ENCODE results near the gene KIF1A.
"Not testable (repeated sequence)": the region's sequence is repeated elsewhere in the genome, so short reads cannot be mapped to it uniquely, and the experiment has no call there.

Gene KIF1A

DNA sequence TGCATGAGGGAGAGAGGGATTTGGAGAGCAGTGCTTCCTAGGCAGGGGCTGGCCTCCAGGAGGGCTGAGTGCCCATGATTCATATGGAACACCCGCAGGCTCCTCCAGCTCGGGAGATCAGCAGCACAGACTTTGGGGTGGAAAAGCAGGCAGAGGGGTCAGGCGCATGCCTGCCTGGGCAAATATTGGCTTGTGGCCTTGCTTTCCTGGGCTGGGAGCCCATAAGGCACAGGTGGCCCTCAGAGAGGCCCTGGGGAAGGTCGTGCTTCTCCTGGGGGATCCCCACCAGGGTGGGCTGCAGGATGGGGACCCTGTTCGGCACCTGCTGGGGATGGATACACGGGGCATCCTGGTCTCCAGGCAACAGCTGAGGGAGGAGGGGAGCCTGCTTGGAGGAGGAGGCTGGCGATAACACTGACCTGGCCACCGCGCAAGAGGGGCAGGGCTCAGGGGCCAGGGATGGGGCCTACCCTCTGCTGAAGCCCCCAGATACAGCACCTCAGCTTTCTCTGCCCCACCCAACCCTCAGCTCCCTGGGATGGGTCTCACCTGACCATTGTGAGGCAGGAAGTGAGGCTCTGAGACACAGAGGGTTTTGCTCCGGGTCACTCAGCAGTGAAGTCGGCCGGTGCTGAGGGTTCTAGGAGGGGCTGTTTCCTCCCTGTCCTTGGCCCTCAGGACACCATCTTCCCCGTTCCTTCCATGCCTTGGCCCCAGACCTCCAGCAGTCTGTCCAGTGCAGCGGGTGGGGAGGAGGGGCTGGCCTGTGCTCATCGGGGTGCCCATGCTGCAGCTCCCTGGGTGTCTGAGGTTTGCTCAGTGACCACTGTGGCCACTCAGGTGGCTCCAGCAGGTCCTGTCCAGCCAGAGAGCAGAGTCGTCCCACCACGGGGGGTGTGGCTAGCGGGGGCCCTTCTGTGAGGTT lies 116.3 kb downstream of the KIF1A start:
- DNase-seq (ENCODE audit: low read depth, low spot score), result no peak

DNA sequence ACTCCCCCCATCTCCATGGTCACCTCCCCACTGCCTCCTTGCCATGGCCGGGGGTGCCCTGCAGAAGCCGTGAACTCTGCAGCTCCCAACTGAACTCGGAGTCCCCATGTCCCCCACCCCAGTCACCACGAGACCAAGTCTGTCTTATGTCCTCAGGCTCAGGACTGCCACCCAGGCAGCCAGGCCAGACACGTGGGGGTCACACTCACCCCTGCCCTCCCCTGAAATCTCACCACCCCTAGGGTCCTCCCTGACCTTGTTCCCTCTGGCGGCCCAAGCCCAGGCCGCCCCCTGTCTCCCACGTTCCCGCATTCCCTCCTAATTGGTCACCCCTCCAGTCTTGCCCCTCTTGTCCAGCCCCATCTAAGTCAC lies 117.4 kb downstream of the KIF1A start:
- no peak for DNase-seq (ENCODE audit: low read depth, low spot score)

DNA sequence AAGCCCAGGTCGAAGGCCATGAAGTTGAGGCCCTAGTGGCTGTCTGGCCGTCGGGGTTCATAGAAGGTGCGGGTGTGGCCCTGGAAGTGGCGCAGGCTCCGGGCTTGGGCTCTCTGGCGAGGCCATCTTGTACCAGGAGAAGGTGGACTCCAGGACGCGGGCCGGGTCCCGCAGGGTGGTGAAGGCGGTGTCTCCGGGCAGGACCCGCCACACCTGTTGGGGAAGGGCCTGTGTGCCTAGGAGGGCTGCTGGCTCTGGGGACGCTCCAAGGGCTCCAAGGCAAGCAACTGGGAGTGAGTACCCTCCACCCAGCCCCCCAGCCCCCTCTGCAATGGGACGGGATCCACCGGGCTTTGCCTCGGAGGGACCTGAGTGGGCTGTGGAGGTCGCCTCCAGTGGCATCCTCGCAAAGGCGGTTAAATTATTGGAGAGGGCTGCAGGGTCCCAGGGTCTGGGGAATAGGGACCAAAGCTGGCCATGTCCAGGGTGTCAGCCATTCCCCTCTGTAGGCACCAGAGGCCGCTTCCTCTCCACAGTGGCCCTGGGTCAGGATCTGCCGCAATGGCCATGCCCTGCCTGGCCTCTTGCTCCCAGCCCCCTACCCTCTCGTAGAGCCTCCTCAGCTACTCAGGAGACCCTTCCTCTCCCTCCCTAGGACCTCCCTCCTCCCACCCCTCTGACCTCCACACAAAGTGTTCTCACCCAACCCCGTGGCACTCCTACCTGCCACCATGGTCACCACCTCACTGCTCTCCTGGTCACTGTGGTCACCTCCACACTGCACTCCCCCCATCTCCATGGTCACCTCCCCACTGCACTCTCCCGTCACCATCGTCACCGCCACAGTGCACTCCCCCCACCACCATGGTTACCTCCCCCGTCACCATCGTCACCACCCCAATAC lies 118.0 kb downstream of the KIF1A start:
- no peak for DNase-seq (ENCODE audit: low read depth, low spot score)

DNA sequence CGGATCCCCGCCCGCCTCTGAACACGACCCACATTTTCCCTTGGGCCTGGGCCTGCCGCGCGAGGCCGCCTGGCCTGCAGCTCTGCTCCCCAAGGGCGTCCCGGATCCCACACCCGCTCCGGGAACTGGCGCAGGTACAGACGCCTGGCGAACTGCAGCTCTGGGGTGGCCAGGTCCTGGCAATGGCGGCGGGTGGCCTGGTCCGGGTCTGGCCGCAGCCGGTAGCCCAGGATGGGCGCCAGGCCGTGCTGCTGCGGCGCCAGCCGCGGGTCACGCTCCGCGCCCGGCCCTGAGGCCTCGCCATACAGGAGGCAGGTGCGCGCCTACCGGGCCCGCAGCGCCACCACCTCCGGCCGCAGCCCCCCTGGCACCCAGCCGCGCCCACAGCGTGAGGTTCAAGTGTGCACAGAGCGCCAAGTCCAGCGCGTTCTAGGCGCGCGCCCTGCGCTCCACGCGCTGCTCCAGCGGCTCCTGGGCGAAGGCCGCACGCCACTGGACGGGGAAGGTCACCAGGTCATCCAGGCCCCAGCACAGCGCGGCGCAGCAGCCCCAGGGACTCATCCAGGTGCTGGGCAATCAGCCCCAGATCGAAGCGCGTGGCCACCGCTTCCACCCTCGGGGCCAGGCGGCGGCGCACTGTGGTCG lies 118.8 kb downstream of the KIF1A start:
- DNase-seq (ENCODE audit: low read depth, low spot score), result no peak

DNA sequence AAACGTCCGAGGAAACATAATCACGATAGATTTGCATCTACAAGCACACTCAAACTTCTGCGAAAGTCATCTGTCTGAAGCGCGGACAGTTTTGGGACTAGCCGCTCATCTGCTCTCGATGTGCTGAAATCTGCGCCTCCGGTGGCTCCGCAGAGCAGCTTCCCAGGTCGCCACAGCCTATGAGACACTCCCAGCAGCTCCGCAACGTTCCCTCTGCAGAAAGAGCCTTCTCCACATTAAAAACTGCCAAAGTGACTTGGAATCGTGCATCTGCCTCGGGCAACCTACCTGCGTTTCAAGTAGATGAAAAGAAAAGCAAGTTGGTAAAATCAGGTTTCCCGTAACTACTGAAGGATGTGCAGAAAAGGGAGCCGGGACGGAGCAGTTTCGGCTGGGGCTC lies 119.4 kb downstream of the KIF1A start:
- not testable (repeated sequence) for DNase-seq (ENCODE audit: low read depth, low spot score)

DNA sequence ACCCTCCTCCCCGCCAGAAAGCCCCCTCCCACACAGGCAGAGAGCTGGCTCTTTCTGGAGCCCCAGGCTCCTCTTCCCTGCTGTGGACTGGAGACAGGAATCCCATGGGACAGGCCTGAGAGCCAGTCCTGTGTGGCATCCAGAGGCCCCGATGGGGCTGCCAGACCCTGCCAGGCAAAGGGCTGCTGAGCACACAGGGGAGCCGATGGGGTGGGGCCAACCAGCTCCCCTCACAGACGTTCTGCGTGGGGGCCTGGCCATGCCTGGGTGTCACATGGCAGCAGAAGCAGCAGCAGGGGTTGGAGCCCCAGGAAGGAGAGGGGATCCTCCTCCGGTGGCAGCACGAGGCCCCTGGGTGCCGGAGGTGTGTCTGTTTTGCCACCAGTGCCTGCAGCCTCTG lies 120.2 kb downstream of the KIF1A start:
- DNase-seq (ENCODE audit: low read depth, low spot score), result not testable (repeated sequence)

DNA sequence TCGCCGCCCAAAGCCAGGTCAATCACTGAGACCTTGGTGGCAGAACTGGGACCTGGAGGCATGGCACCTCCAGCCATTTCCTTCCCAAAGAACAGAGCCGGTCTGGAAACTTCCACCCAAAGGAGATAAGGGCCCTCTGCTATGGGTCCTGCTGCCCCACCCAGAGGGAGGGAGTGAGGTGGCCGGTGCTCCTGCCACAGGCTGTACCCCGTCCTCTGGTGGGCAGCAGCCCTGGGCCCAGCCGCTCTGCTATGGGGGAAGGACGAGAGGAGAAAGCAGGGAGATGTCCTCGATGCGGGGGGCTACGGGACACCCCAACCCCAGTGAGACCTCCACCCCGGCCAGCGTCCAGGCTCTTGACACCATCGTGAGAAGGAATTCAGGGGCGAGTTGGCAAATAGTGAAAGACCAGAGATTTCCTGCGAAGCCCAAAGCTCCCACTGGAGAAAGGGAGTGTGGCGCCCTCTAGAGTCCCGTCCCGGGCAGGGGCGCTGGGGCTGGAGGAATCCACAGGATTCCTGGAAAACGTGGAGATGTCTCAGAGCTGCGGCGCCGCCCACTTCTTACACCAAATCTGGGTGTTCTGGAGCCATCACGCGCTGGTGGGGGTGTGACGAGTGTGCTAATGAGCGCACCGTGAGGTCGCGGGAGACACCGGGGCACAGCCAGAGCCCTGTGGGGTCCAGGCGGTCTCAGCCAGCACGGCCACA lies 121.0 kb downstream of the KIF1A start:
- not testable (repeated sequence) for DNase-seq (ENCODE audit: low read depth, low spot score)

DNA sequence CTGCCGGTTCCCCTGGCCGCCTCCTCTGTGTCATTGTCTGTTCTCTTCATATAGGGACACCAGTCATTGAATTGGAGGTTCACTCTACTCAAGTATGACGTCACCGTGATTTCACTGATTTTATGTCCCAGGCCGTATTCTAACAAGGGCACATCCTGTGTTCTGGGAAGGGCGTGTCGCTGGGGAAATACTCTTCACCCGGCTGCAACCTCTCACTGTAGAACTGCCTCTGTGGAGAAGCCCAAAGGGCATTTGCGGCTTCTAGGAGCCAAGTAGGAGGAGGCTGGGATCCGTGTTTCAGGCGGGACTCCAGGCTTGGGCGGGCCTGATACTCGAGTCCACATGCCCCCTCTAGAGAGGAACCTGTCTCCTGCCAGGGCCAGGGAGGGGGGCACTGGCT lies 123.5 kb downstream of the KIF1A start:
- not testable (repeated sequence) for DNase-seq (ENCODE audit: low read depth, low spot score)

DNA sequence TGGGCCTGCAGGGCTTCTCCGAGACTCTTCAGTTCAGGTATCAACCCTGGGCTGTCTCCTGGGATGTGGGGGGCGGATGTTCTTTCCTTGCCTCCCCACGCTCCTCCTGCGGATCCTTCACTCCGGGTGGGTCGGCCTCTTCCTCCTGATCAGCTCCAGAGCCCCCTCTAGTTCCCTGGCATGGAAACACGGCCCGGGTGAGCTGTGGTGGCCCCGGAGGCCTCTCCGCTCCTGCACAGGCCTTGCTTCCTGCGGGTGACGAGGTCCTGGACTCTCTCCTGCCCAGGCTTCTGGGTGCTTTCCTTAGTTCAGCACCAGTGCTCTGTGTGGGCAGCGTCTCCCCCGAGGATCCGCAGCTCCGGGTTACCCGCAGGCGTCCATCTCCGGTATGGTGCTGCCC lies 124.4 kb downstream of the KIF1A start:
- not testable (repeated sequence) for DNase-seq (ENCODE audit: low read depth, low spot score)

DNA sequence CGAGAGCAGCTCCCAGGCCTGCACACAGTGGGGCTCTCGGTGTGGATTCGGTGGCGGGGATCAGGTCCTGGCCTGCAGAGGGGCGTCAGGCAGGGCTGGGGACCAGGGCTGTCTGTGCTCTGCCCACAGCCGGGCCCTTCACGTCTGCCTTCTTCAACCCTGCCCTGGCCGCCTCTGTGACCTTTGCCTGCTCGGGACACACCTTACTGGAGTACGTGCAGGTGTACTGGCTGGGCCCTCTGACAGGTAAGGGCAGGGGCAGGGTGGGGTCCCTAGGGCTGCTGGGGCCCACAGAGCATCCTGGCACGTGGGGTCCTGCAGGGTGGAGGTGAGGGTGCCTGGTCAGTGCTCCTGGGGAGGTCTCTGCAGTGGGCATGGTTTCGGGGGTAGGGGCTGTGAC lies 125.7 kb downstream of the KIF1A start:
- not testable (repeated sequence) for DNase-seq (ENCODE audit: low read depth, low spot score)

DNA sequence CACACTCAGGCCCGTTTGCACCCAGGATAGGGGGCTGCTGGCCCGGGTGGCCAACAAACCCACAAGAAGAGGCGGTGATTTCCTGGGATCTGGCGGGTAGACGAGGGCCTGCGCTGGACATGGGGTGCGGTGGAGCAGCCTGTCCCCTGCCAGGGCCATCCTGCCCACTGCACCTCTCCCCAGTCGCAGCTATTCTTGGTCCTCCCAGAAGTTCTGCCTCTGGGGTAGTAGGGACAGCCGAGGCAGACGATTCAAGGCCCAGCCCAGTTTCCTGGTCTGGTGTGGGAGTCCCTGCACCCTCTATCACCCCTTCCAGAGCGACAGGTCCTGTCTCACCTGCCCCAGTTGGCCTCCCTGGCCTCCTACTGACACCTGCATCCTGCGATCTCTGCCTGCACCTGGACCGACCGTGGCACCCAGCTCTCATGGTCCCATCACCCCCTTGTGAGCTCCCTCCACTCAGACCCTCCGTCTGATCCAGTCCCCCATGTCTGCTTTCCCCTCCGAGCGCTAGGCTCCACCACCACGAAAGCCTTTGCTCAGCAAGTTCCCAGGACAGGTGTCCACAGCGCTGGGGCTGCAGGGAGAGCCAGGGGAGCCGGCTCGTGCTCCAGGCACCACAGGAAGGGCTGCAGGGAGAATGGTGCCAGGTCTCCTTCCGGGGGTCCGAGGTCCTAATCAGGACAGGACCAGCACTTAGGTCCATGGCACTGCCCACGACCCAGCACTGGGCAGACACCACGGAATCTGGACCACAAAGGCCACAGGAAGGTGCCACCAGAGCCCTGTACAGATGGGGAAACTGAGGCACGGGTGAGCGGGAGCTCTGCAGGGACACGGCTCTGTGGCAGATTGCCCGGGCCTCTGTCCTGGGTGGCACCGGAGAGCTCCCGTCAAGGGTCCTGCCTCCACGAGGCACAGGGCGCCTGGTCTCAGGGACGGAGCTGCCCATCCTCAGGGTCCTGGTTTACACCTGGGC lies 127.1 kb downstream of the KIF1A start:
- DNase-seq (ENCODE audit: low read depth, low spot score), result not testable (repeated sequence)

DNA sequence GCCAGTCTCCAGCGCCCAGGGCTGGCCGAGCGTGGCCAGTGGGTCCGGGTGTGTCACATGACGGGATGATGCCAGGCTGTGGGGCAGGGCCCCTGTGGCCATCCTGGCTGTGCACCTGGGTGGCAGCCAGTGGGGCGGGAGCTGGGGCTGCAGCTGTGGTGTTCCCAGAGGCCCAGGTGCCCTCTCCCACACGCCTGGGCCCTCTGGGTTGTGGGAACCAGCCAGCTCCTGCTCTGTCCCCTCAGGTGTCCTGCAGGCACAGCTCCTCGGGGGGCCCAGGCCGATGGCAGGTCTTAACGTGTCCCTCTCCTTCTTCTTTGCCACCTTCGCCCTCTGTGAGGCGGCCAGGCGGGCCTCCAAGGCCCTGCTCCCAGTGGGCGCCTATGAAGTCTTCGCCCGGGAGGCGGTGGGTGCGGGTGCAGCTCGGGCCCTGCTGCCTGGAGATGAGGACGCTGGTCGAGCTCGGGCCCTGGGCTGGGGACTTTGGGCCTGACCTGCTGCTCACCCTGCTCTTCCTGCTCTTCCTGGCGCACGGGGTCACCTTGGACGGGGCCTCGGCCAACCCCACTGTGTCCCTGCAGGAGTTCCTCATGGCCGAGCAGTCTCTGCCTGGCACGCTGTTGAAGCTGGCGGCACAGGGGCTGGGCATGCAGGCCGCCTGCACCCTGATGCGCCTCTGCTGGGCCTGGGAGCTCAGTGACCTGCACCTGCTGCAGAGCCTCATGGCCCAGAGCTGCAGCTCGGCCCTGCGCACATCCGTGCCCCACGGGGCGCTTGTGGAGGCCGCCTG lies 128.2 kb downstream of the KIF1A start, which contains the start of gene AQP12A:
AQP12A (plus strand) TSS at position 236 of the 790 bp plus-strand sequence; CDS start at position 284, 48 bp downstream.
- not testable (repeated sequence) for DNase-seq (ENCODE audit: low read depth, low spot score)

DNA sequence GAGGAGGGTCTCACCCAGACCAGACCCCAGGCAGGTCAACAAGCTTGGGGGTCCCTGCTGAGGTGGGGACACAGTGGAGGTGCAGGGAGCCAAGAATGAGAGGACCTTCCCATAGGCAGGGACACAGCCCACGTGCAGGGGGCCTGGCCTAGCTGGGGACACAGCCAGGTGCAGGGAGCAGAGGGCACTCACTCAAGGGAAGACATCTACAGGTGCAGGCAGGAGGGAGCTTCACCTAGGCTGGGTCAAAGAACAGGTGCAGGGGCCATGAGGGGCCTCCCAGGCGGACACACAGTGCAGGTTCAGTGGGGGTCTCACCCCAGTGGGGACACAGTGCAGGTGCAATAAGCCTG lies 129.0 kb downstream of the KIF1A start:
- DNase-seq (ENCODE audit: low read depth, low spot score), result not testable (repeated sequence)

DNA sequence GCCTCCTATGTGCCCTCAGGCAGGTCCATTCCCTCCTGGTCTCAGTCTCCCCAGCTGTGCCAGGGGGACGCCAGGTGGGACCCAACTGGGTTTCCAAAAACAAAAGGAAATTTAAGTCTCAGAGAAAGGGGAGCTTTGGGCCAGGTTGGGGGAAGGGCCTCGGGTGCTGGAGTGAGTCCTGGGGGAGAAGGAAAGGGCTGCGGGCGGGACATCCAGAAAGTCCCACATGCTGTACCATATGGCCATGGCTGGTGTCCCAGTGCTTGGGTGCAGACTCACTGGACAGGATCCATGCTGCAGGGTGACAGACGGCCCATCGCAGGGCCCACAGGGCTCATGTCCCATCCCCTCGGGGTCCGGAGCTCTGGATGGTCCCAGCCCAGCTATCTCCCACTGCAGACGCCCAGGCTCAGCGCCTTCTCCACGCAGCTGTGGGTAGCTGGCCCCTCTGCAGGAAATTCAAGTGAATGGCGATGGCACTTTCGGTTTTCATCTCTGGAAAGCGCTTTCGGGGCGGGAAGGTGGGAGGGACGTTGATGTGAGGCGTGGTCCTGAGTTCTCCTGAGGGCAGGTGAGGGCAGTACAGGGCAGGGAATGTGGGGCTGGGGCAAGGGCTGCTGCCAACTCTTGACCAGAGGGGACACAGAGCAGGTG lies 129.5 kb downstream of the KIF1A start:
- not testable (repeated sequence) for DNase-seq (ENCODE audit: low read depth, low spot score)

DNA sequence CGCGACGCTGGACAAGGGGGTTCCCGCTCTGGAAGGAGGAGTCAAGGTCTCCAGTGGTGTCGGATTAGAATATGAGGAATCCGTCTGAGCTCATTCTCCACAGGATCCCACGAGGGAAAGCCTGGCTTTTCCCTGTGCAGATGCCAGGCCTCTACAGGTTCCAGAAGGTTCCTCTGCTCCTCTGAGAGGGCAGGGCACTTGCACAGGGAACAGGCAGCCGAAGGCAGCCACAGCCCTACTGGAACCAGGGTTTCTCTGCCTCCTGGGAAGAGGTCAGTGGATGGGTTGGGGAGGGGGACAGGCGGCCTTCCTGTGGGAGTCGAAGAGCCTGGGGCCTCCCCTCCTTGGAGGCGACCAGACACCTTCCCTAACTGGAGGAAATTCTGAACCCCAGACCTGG lies 130.0 kb downstream of the KIF1A start:
- DNase-seq (ENCODE audit: low read depth, low spot score), result no peak

DNA sequence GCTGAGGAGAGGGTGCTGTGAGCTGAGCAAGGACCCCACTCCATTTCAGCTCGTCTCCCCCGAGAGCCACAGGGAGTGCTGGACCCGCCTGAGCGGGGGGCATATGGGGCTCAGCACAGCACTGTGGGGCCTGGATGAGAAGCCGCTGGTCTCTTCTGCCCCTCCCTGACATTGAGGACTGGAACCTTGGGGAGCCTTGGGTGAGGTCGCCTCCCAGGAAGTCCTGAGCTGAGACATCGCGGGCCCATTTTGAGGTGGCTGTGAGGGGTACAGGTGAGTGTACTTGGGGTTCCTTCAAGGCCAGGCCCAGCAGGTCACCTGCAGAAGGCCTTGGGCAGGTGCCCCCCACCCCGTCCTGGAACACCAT lies 131.5 kb downstream of the KIF1A start:
- DNase-seq (ENCODE audit: low read depth, low spot score), result no peak

DNA sequence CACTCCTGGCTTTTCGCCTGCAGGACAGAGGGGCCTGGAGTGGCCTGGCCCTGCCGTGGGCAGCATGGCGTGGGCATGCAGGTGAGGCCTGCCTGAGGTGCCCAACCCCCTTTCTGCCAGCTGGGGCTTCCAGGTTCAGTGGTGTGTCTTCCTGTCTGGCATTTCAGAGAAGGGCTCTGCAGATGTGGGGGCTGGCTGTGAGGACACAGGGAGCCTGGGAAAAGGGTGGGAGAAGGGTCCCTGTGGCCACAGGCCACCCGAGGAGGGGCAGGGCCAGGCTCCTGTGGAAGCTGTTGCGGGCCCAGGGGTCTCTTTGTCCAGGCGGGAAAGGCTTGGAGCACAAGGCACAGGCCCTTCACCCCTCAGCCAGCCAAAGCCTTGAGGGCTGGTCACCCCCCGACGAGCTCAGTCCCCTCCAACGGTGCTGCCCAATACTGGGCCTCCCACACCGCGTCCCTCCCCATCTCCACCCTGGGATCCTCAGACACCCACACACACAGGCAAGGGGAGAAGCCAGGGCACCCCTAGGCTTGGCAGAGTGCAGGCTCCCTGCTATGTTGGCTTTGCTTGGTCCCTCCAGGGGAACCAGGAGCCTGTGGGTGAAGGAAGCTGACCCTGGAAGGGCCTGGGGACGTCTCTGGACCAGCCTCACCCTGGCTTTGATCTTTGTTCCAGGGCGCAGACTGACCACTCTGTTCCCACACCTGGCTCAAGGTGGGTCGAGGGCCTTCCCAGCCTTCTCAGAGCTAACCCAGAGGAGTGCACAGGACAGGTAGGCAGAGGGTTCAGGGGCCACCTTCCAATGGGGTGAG lies 132.1 kb downstream of the KIF1A start:
- no peak for DNase-seq (ENCODE audit: low read depth, low spot score)
